Measurements from ENCODE around the gene ARHGAP4. TPM values are rescaled to one million over a fixed set of nuclear protein-coding genes. Genes with fewer than 3 reads are reported as not detected.

The ARHGAP4 gene
- total RNA-seq, 2 donors from 2014 or later = 19.3 to 20.4 TPM

GRCh38 chrX:153917869-153918268 is 8.2 kb downstream of the ARHGAP4 start:
- ATAC-seq = no peak
- intact Hi-C loops (cut with DNase I) = no loop called here
- no peak for DNase-seq

- DNase-seq = no peak
- intact Hi-C loops (cut with DNase I) = no loop called here
- ATAC-seq = no peak
Measured at GRCh38 chrX:153913701-153914100, 12.4 kb downstream of the ARHGAP4 start.

GRCh38 chrX:153913211-153913610 is 12.9 kb downstream of the ARHGAP4 start:
- intact Hi-C loops (cut with DNase I) = no loop called here
- no peak for ATAC-seq
- DNase-seq = no peak

GRCh38 chrX:153911798-153912197 is 14.3 kb downstream of the ARHGAP4 start:
- intact Hi-C loops (cut with DNase I) = no loop called here
- ATAC-seq (no peak), DNase-seq (no peak)

- no peak for ATAC-seq
- no peak for DNase-seq
- intact Hi-C loops (cut with DNase I) = no loop called here
Measured at GRCh38 chrX:153910446-153910845, 15.6 kb downstream of the ARHGAP4 start.

- ATAC-seq (no peak), DNase-seq (no peak)
- intact Hi-C loops (cut with DNase I) = no loop called here
Measured at GRCh38 chrX:153909980-153910360, 16.1 kb downstream of the ARHGAP4 start.

GRCh38 chrX:153909024-153909979 is 16.8 kb downstream of the ARHGAP4 start:
- ATAC-seq = no peak
- intact Hi-C loops (cut with DNase I) = no loop called here
- no peak for DNase-seq

- no peak for DNase-seq
- intact Hi-C loops (cut with DNase I) = no loop called here
- ATAC-seq = no peak
Measured at GRCh38 chrX:153908219-153908860, 17.7 kb downstream of the ARHGAP4 start.

GRCh38 chrX:153907456-153907855 is 18.6 kb downstream of the ARHGAP4 start:
- DNase-seq (no peak), ATAC-seq (no peak)
- intact Hi-C loops (cut with DNase I) = no loop called here

- no peak for ATAC-seq
- no peak for DNase-seq
- intact Hi-C loops (cut with DNase I) = no loop called here
Measured at GRCh38 chrX:153906126-153906917, 19.7 kb downstream of the ARHGAP4 start.

- ATAC-seq (no peak), DNase-seq (no peak)
- intact Hi-C loops (cut with DNase I) = no loop called here
Measured at GRCh38 chrX:153905481-153906095, 20.5 kb downstream of the ARHGAP4 start.

GRCh38 chrX:153903991-153904957 is 21.8 kb downstream of the ARHGAP4 start, which contains the start of gene AVPR2:
AVPR2 (plus strand) TSS chrX:153904673; CDS start chrX:153905146, 473 bp downstream.
- peak; percentile 27 to 43 for ATAC-seq
- intact Hi-C loops (cut with DNase I) = no loop called here

GRCh38 chrX:153903238-153903980 is 22.7 kb downstream of the ARHGAP4 start:
- DNase-seq = no peak
- intact Hi-C loops (cut with DNase I) = no loop called here
- ATAC-seq = peak; percentile 39 to 44

More at GRCh38 chrX:153903991-153904957, 21.8 kb downstream of the ARHGAP4 start, which contains the start of gene AVPR2:
- DNase-seq = no peak

- ATAC-seq (no peak), DNase-seq (no peak)
- intact Hi-C loops (cut with DNase I) = no loop called here
Measured at GRCh38 chrX:153902385-153902784, 23.7 kb downstream of the ARHGAP4 start.

GRCh38 chrX:153901753-153902140 is 24.3 kb downstream of the ARHGAP4 start:
- intact Hi-C loops (cut with DNase I) = no loop called here
- ATAC-seq (no peak), DNase-seq (no peak)

GRCh38 chrX:153900831-153901752 is 25.0 kb downstream of the ARHGAP4 start:
- DNase-seq (peak; percentile 63), ATAC-seq (peak; percentile 61 to 69)
- intact Hi-C loops (cut with DNase I) = no loop called here

Measured in left cardiac atrium (tissue), 4 donors.